Measurements from ENCODE around the gene STARD5. TPM values are rescaled to one million over a fixed set of nuclear protein-coding genes. Genes with fewer than 3 reads are reported as not detected.

The STARD5 gene
- total RNA-seq, 2 donors from 2014 or later = 2.2 to 3.0 TPM

- Histone ChIP-seq H3K4me1 (peaks cover 0 to 15% of the 10 kb centered on the region in 2 donors), H3K36me3 (no peaks in the 10 kb centered on the region), H3K9me3 (no peaks in the 10 kb centered on the region), H3K4me3 (peak overlapping the region in 1 of 2 donors; percentile 10), H3K27ac (no peak overlapping the region), H3K27me3 (no peaks in the 10 kb centered on the region)
- TF ChIP-seq, protein P1, sequence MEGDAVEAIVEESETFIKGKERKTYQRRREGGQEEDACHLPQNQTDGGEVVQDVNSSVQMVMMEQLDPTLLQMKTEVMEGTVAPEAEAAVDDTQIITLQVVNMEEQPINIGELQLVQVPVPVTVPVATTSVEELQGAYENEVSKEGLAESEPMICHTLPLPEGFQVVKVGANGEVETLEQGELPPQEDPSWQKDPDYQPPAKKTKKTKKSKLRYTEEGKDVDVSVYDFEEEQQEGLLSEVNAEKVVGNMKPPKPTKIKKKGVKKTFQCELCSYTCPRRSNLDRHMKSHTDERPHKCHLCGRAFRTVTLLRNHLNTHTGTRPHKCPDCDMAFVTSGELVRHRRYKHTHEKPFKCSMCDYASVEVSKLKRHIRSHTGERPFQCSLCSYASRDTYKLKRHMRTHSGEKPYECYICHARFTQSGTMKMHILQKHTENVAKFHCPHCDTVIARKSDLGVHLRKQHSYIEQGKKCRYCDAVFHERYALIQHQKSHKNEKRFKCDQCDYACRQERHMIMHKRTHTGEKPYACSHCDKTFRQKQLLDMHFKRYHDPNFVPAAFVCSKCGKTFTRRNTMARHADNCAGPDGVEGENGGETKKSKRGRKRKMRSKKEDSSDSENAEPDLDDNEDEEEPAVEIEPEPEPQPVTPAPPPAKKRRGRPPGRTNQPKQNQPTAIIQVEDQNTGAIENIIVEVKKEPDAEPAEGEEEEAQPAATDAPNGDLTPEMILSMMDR (IDR thresholded peaks at IDR 0.05) = peak; percentile 81 to 85
- peak; percentile 87 for DNase-seq (ENCODE audit: low spot score)
Observed at GRCh38 chr15:81265944-81266775, 57.8 kb downstream of the STARD5 start.

DNA sequence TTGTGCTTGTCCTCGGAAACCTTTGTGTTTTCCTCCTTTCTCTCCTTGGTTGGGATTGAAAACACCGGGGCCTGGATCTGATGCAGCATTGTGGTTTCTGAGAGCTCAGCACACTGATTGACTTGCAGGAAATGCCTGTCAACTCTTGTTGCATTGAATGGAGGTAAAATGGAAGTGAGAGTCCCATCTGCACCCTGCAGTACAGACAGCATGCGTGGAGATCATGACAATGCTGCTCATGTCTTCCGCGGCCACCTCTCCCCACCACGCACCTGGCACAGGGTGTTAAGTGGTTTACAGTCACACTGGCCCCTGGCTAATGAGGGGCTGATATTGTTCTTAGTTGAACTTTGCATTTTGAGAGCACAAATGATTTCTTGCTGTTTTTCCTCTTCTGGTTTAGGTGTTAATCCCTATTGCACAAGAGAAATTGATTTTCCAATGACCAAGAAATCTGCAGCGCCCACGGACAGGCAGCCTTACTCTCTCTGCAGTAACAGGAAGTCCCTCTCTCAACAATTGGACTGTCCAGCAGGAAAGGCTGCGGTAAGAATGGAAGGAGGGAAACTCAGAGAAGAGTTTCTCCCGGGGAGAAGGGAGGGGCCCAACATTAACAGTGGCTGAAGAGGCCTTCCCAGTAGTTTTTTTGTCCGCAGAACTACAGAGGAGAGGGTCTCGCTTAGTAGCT lies 58.5 kb downstream of the STARD5 start:
- DNase-seq (ENCODE audit: low spot score) = no peak
- Histone ChIP-seq H3K27me3 (no peaks in the 10 kb centered on the region), H3K27ac (no peak overlapping the region), H3K4me1 (peaks cover 0 to 15% of the 10 kb centered on the region in 2 donors), H3K9me3 (no peaks in the 10 kb centered on the region), H3K4me3 (peak overlapping the region in 1 of 2 donors; percentile 10), H3K36me3 (no peaks in the 10 kb centered on the region)
- TF ChIP-seq, protein P1 (IDR thresholded peaks at IDR 0.05) = no peak

GRCh38 chr15:81264072-81264857 lies 59.7 kb downstream of the STARD5 start:
- Histone ChIP-seq H3K4me1 (peaks cover 0 to 15% of the 10 kb centered on the region in 2 donors), H3K36me3 (no peaks in the 10 kb centered on the region), H3K27ac (no peak overlapping the region), H3K27me3 (no peaks in the 10 kb centered on the region), H3K9me3 (no peaks in the 10 kb centered on the region), H3K4me3 (no peak overlapping the region)
- no peak for DNase-seq (ENCODE audit: low spot score)
- TF ChIP-seq, protein P1 (IDR thresholded peaks at IDR 0.05) = no peak

DNA sequence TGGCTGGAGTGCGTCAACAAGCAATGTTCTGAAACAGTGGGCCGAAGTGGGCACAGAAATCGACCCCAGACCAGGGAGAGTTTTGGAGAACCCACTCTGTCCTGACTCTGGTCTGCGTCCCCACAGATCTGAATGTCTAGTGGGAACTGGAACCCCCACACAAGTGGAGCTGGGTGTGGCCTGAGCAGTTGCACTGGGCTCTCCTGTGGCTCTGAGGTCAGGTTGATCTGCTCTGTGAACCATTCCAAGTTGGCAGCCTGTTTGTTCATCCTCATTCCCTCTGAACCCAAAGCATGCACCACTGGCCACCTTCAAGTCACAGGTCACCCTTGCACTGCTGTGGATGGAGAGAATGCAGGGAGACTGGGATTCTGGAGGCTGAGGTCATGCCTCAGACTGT lies 60.5 kb downstream of the STARD5 start:
- TF ChIP-seq, protein P1 (IDR thresholded peaks at IDR 0.05) = no peak
- Histone ChIP-seq H3K4me3 (no peak overlapping the region), H3K27ac (no peak overlapping the region), H3K9me3 (no peaks in the 10 kb centered on the region), H3K36me3 (no peaks in the 10 kb centered on the region), H3K27me3 (no peaks in the 10 kb centered on the region), H3K4me1 (peaks cover 0 to 15% of the 10 kb centered on the region in 2 donors)
- no peak for DNase-seq (ENCODE audit: low spot score)

- Histone ChIP-seq H3K4me1 (peaks cover 0 to 13% of the 10 kb centered on the region in 2 donors), H3K9me3 (no peaks in the 10 kb centered on the region), H3K36me3 (no peaks in the 10 kb centered on the region), H3K4me3 (no peak overlapping the region), H3K27me3 (no peaks in the 10 kb centered on the region), H3K27ac (no peak overlapping the region)
- TF ChIP-seq, protein P1 (IDR thresholded peaks at IDR 0.05) = no peak
- no peak for DNase-seq (ENCODE audit: low spot score)
Observed at GRCh38 chr15:81261172-81261811, 62.6 kb downstream of the STARD5 start.

All from right atrium auricular region (tissue), 2 donors.